Heart right ventricle (tissue), 16 donors: ENCODE results near the gene SERPINC1. TPM values are rescaled to one million over a fixed set of nuclear protein-coding genes. Genes with fewer than 3 reads are reported as not detected.

Experiments used
- ATAC-seq, 8 donors: fragments of 200-7000 bp; cut with Tn5 transposase; one replicate each; pipeline ENCODE4 v1.9.1; 2020; ENCODE audit warnings: mild to moderate bottlenecking in 8 of 8, moderate library complexity in 8 of 8, moderate number of reproducible peaks in 1 of 8
- DNase-seq, 2 donors: peaks; one replicate each; pipeline ENCODE4 v3.0.0-alpha.2; 2020
- H3K27ac ChIP-seq, 10 donors: fragments of 200-600 bp; sonication (generic) in 2 of 10; one replicate each; pipeline versions ENCODE4 v1.5.0 to v1.8.0; 2020 to 2022; ENCODE audit warnings: mild to moderate bottlenecking in 3 of 10
- H3K27me3 ChIP-seq, 7 donors: fragments of 200-600 bp; one replicate each; pipeline ENCODE4 v1.8.0; 2021 to 2022; ENCODE audit warnings: mild to moderate bottlenecking in 2 of 7
- H3K36me3 ChIP-seq, 9 donors: fragments of 200-600 bp; sonication (generic) in 1 of 9; one replicate each; pipeline versions ENCODE4 v1.5.0 to v1.8.0; 2020 to 2022; ENCODE audit warnings: mild to moderate bottlenecking in 2 of 9
- H3K4me1 ChIP-seq, 9 donors: fragments of 200-600 bp; sonication (generic) in 1 of 9; one replicate each; pipeline versions ENCODE4 v1.5.0 to v1.8.0; 2020 to 2022; ENCODE audit warnings: mild to moderate bottlenecking in 4 of 9
- H3K4me3 ChIP-seq, 10 donors: fragments of 200-600 bp; sonication (generic) in 2 of 10; one replicate each; pipeline versions ENCODE4 v1.5.0 to v1.8.0; 2020 to 2022; ENCODE audit warnings: mild to moderate bottlenecking in 7 of 10, moderate library complexity in 2 of 10
- H3K9me3 ChIP-seq, 11 donors: fragments of 200-600 bp in 10 of 11; sonication (generic) in 2 of 11; one replicate each; pipeline versions ENCODE4 v1.5.0 to v1.8.0; 2013 to 2022; ENCODE audit warnings: mild to moderate bottlenecking in 2 of 11, control low read depth in 1 of 11, moderate library complexity in 1 of 11
- CTCF ChIP-seq, 9 donors: fragments of 200-600 bp; sonication (generic) in 2 of 9; IDR thresholded peaks; one replicate each; pipeline versions ENCODE4 v1.5.0 to v1.8.0; 2021 to 2022; ENCODE audit warnings: antibody characterized with exemption in 9 of 9, mild to moderate bottlenecking in 5 of 9, moderate library complexity in 1 of 9
- WGBS, 2 donors: extraction: QIAGEN DNeasy Blood & Tissue Kit; methylation state at CpG; one replicate each; pipeline ENCODE4 v1.1.7; 2013; ENCODE audit warnings: inconsistent platforms in 1 of 2; 5-methylcytosine and 5-hydroxymethylcytosine counted together
- intact Hi-C, 10 donors: fragments of 100-400 bp; cut with DNase I; formaldehyde crosslinking; loops; one replicate each; pipeline versions ENCODE4 v1.11.1 to v1.14.2; 2022
- polyA plus RNA-seq, 2 donors: library from polyadenylated mRNA; stranded (reverse); fragments of 200-250 nt; gene quantifications; one replicate each; pipeline ENCODE4 v1.2.3, GENCODE V29; 2013
- total RNA-seq, 10 donors: library from RNA; stranded (reverse); fragmentation: NEBNext Ultra II Directional in 3 of 10; extraction: Animal tissue kit (Norgen Biotek cat#: 25700) in 3 of 10; gene quantifications; one replicate each; pipeline versions ENCODE4 v1.2.1 to v1.2.4, GENCODE V29; 2021 to 2023
- donor health status: Arrhythmogenic right ventricular cardiomyopathy.
- donor health status: ischemic (EF 13 %, LVEDD 7.1; RV severe dilation, severe dysfunction).
- donor health status: healthy with polysubstance abuse.
- donor health status: DM: no; HTN: yes; CAD: no.
- donor health status: DM: no; HTN: no; CAD: no.
- donor health status: ischemic (EF 25% LVEDD 6.9; RV normal size, moderate dysfunction).
- donor health status: ischemic (EF 25% LVEDD 5.7; RV mildly dilated, moderate dysfunction).
- donor health status: healthy.
- donor health status: DM: yes; HTN: yes; CAD: no.
- donor health status: Ischemic cardiomyopathy.
- donor health status: ischemic (EF 35%, LVEDD 5.7; RV mildly dilated, moderate dysfunction).
- donor health status: nonischemic (EF 11% LVEDD 7.7; RV severe dilation, severe dysfunction).
- donor health status: DM: yes; HTN: yes; CAD: no.
- donor health status: PGD.
- donor health status: ischemic (EF 29% LVEDD 5.4; RV normal size, mild dysfunction).
- donor health status: nonischemic (EF 23%, LVEDD 6.1; RV moderate dilation, normal function).

SERPINC1 gene
- total and polyA plus RNA-seq, 12 donors = 0.20 to 0.44 (median 0.34) TPM; not detected in 9

- WGBS, 2 donors = 86 to 92% methylated on average over 1 of the region's 1 CpG
- Histone ChIP-seq H3K36me3 (peaks cover 0 to 50% (median 0%) of the 10 kb centered on the region in 9 donors), H3K9me3 (no peaks in the 10 kb centered on the region), H3K27me3 (no peaks in the 10 kb centered on the region), H3K27ac (no peak overlapping the region), H3K4me1 (peaks cover 0 to 12% (median 0%) of the 10 kb centered on the region in 9 donors), H3K4me3 (no peak overlapping the region)
- DNase-seq = no peak
- intact Hi-C loops = no loop called here
- TF ChIP-seq CTCF (IDR thresholded peaks at IDR 0.05) = no peak
- ATAC-seq = no peak
Measured at GRCh38 chr1:173893611-173894010, 23.5 kb downstream of the SERPINC1 start.

GRCh38 chr1:173889885-173890284, 27.2 kb downstream of the SERPINC1 start:
- Histone ChIP-seq H3K27ac (no peak overlapping the region), H3K27me3 (no peaks in the 10 kb centered on the region), H3K36me3 (peaks cover 0 to 64% (median 15%) of the 10 kb centered on the region in 9 donors), H3K9me3 (no peaks in the 10 kb centered on the region), H3K4me3 (no peak overlapping the region), H3K4me1 (peaks cover 0 to 10% (median 0%) of the 10 kb centered on the region in 9 donors)
- WGBS, 2 donors = 98 to 99% methylated on average over 2 of the region's 2 CpGs
- ATAC-seq (no peak), DNase-seq (no peak)
- TF ChIP-seq CTCF (IDR thresholded peaks at IDR 0.05) = no peak
- intact Hi-C loops = no loop called here

- peaks cover 0 to 67% (median 15%) of the 10 kb centered on the region in 9 donors for H3K36me3 ChIP-seq
- intact Hi-C loops = no loop called here
- no peak for TF ChIP-seq CTCF (IDR thresholded peaks at IDR 0.05)
Measured at GRCh38 chr1:173888749-173889148, 28.4 kb downstream of the SERPINC1 start.

GRCh38 chr1:173887627-173888026, 29.5 kb downstream of the SERPINC1 start:
- WGBS, 2 donors = 95 to 100% methylated on average over 2 of the region's 2 CpGs
- ATAC-seq (no peak), DNase-seq (no peak)
- Histone ChIP-seq H3K36me3 (peaks cover 0 to 61% (median 15%) of the 10 kb centered on the region in 9 donors), H3K4me3 (no peak overlapping the region), H3K9me3 (no peaks in the 10 kb centered on the region), H3K4me1 (peaks cover 0 to 10% (median 0%) of the 10 kb centered on the region in 9 donors), H3K27ac (no peak overlapping the region), H3K27me3 (no peaks in the 10 kb centered on the region)
- intact Hi-C loops = no loop called here
- TF ChIP-seq CTCF (IDR thresholded peaks at IDR 0.05) = no peak

More at GRCh38 chr1:173888749-173889148, 28.4 kb downstream of the SERPINC1 start:
- ATAC-seq = no peak
- peaks cover 0 to 10% (median 0%) of the 10 kb centered on the region in 9 donors for H3K4me1 ChIP-seq
- no peaks in the 10 kb centered on the region for H3K27me3 ChIP-seq
- no peaks in the 10 kb centered on the region for H3K9me3 ChIP-seq
- H3K4me3 ChIP-seq = no peak overlapping the region
- H3K27ac ChIP-seq = no peak overlapping the region
- DNase-seq = no peak
